Sigmoid colon (tissue), 7 donors: ENCODE measurements around the gene MEIOB. TPM values are rescaled to one million over a fixed set of nuclear protein-coding genes. Genes with fewer than 3 reads are reported as not detected.

Source experiments
- DNase-seq: peaks from one replicate; pipeline ENCODE4 v3.0.0-alpha.2; 2019
- H3K27ac ChIP-seq, 4 donors: fragments of 200-600 bp; sonication (generic); one replicate each; pipeline ENCODE4 v1.5.1; 2016 to 2019; ENCODE audit warnings: mild to moderate bottlenecking in 1 of 4
- H3K27me3 ChIP-seq, 3 donors: fragments of 200-600 bp; sonication (generic); one replicate each; pipeline ENCODE4 v1.5.1; 2019; ENCODE audit warnings: mild to moderate bottlenecking in 1 of 3
- H3K36me3 ChIP-seq, 4 donors: fragments of 200-600 bp; sonication (generic); one replicate each; pipeline ENCODE4 v1.5.1; 2016 to 2019
- H3K4me1 ChIP-seq, 4 donors: fragments of 200-600 bp; sonication (generic); one replicate each; pipeline ENCODE4 v1.5.1; 2017 to 2019
- H3K4me3 ChIP-seq, 4 donors: fragments of 200-600 bp; sonication (generic); one replicate each; pipeline ENCODE4 v1.5.1; 2017 to 2019; ENCODE audit warnings: mild to moderate bottlenecking in 2 of 4, moderate library complexity in 1 of 4
- H3K9me3 ChIP-seq, 4 donors: fragments of 200-600 bp in 3 of 4; sonication (generic) in 3 of 4; one replicate each; pipeline versions ENCODE4 v1.5.1 to v1.6.1; 2013 to 2019
- CTCF ChIP-seq, 4 experiments: fragments of 450-650 bp in 3 of 4; fragments of 200-600 bp in 1 of 4; IDR thresholded peaks; one replicate each; pipeline ENCODE4 v1.5.1; 2016 to 2019; ENCODE audit warnings: antibody characterized with exemption in 4 of 4, mild to moderate bottlenecking in 3 of 4, moderate library complexity in 2 of 4
- EP300 ChIP-seq, 4 donors: sonication (generic); formaldehyde crosslinking; IDR thresholded peaks; one replicate each; pipeline ENCODE4 v1.6.1; 2017; ENCODE audit warnings: antibody characterized with exemption in 4 of 4
- POLR2A ChIP-seq, 2 donors: fragments of 450-650 bp; IDR thresholded peaks; one replicate each; pipeline ENCODE4 v1.6.1; 2016; ENCODE audit warnings: antibody characterized with exemption in 2 of 2, mild to moderate bottlenecking in 2 of 2, moderate library complexity in 2 of 2
- POLR2AphosphoS5 ChIP-seq, 4 donors: sonication (generic); formaldehyde crosslinking; IDR thresholded peaks; one replicate each; pipeline ENCODE4 v1.6.1; 2017; ENCODE audit warnings: antibody characterized with exemption in 4 of 4
- WGBS, 2 donors: extraction: QIAGEN DNeasy Blood & Tissue Kit; methylation state at CpG; one replicate each; pipeline ENCODE4 v1.1.7; 2013; 5-methylcytosine and 5-hydroxymethylcytosine counted together
- intact Hi-C: fragments of 100-400 bp; cut with DNase I; formaldehyde crosslinking; loops from one replicate; pipeline ENCODE4 v1.15.1; 2023
- polyA plus RNA-seq, 3 donors: library from polyadenylated mRNA; stranded (reverse); fragments of 200-250 nt; gene quantifications; one replicate each; pipeline ENCODE4 v1.2.3, GENCODE V29; 2013
- total RNA-seq, 4 donors: library from RNA; depleted of rRNA; stranded (reverse); fragments of >200 nt; gene quantifications; one replicate each; pipeline ENCODE4 v1.1.0, GENCODE V29; 2016
- donor health status: healthy with polysubstance abuse.
- donor health status: Bipolar disorder and iron deficiency.
- donor health status: healthy.

Gene MEIOB
- total and polyA plus RNA-seq, 7 donors: 0.10 TPM; not detected in 6

GRCh38 chr16:1861730-1862129 is 10.2 kb downstream of the MEIOB start:
- Histone ChIP-seq H3K27ac (no peak overlapping the region), H3K27me3 (peaks cover 6 to 61% (median 35%) of the 10 kb centered on the region in 3 donors), H3K4me1 (no peaks in the 10 kb centered on the region), H3K36me3 (no peaks in the 10 kb centered on the region), H3K9me3 (no peaks in the 10 kb centered on the region), H3K4me3 (no peak overlapping the region)
- intact Hi-C loops: no loop called here
- 78 to 83% methylated on average over 5 of the region's 5 CpGs for WGBS, 2 donors
- DNase-seq: no peak
- no peak for TF ChIP-seq POLR2AphosphoS5 (IDR thresholded peaks at IDR 0.05)
- no peak for TF ChIP-seq EP300 (IDR thresholded peaks at IDR 0.05)
- no peak for TF ChIP-seq CTCF (IDR thresholded peaks at IDR 0.05)

- no peaks in the 10 kb centered on the region for H3K9me3 ChIP-seq
- no peak for DNase-seq
- 6 to 27% methylated on average over 8 of the region's 8 CpGs for WGBS, 2 donors
- H3K27ac ChIP-seq: no peak overlapping the region
- peaks cover 6 to 55% (median 32%) of the 10 kb centered on the region in 3 donors for H3K27me3 ChIP-seq
- intact Hi-C loops: no loop called here
- H3K4me3 ChIP-seq: no peak overlapping the region
- TF ChIP-seq EP300 (IDR thresholded peaks at IDR 0.05) (no peak), POLR2AphosphoS5 (IDR thresholded peaks at IDR 0.05) (no peak), CTCF (IDR thresholded peaks at IDR 0.05) (no peak), POLR2A (IDR thresholded peaks at IDR 0.05) (no peak)
- H3K4me1 ChIP-seq: no peaks in the 10 kb centered on the region
- H3K36me3 ChIP-seq: no peaks in the 10 kb centered on the region
Measured at GRCh38 chr16:1859650-1860049, 12.3 kb downstream of the MEIOB start.

- no peak for TF ChIP-seq POLR2AphosphoS5 (IDR thresholded peaks at IDR 0.05)
- no peak for TF ChIP-seq EP300 (IDR thresholded peaks at IDR 0.05)
- TF ChIP-seq CTCF (IDR thresholded peaks at IDR 0.05): no peak
- TF ChIP-seq POLR2A (IDR thresholded peaks at IDR 0.05): no peak
- DNase-seq: no peak
- Histone ChIP-seq H3K27me3 (peaks cover 6 to 55% (median 32%) of the 10 kb centered on the region in 3 donors), H3K36me3 (no peaks in the 10 kb centered on the region), H3K27ac (no peak overlapping the region), H3K4me1 (no peaks in the 10 kb centered on the region), H3K4me3 (no peak overlapping the region), H3K9me3 (no peaks in the 10 kb centered on the region)
- 31 to 50% methylated on average over 8 of the region's 8 CpGs for WGBS, 2 donors
- intact Hi-C loops: no loop called here
Measured at GRCh38 chr16:1858189-1858865, 13.6 kb downstream of the MEIOB start.

GRCh38 chr16:1857433-1858097 is 14.4 kb downstream of the MEIOB start:
- DNase-seq: no peak
- TF ChIP-seq EP300 (IDR thresholded peaks at IDR 0.05) (no peak), POLR2A (IDR thresholded peaks at IDR 0.05) (no peak), CTCF (IDR thresholded peaks at IDR 0.05) (no peak), POLR2AphosphoS5 (IDR thresholded peaks at IDR 0.05) (no peak)
- Histone ChIP-seq H3K36me3 (no peaks in the 10 kb centered on the region), H3K4me1 (no peaks in the 10 kb centered on the region), H3K27me3 (peaks cover 6 to 50% (median 32%) of the 10 kb centered on the region in 3 donors), H3K4me3 (no peak overlapping the region), H3K9me3 (no peaks in the 10 kb centered on the region), H3K27ac (no peak overlapping the region)
- intact Hi-C loops: no loop called here
- 56 to 60% methylated on average over 5 of the region's 5 CpGs for WGBS, 2 donors
